Amniotic epithelial cell (primary cell): ENCODE data around the gene DHX58.

Source experiments
- DNase-seq: peaks from one replicate; pipeline ENCODE4 v3.0.0-alpha.2; 2010; ENCODE audit warnings: low read depth

DHX58 gene

DNA sequence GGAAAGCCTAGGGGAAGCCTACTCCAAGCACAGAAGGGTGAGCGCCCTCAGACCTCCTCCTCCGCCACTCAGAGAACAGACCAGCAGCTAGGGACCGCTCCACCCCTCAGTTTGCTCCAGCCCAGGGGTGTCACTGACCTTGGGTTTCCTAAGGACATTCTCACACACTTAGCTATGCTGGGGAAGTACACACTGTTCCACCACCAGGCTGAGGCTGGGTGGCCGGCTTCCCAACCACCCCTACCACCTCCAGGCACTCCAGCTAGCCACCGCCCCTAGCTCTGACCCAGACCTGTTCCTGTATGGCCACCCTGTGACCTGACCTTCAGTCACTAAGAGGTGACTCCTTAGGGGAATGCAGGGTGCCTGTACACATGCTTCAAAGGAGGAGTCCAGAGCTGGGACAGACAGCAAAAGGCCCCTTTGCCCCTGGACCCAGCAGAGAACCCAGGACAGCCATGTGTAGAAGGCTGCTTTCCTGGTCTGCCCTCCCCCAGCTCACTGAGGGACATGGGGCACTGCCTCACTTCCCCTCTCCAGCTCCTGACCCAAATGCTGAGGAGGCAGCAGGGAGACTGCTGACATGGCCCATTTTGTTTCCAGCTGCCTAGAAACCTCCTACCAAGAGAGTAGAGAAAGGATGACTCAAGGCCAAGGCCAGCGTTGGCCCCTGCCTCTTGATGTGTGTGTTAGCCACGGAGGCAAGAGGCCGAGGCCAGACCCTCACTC lies 16.8 kb upstream of the DHX58 start:
- no peak for DNase-seq

DNA sequence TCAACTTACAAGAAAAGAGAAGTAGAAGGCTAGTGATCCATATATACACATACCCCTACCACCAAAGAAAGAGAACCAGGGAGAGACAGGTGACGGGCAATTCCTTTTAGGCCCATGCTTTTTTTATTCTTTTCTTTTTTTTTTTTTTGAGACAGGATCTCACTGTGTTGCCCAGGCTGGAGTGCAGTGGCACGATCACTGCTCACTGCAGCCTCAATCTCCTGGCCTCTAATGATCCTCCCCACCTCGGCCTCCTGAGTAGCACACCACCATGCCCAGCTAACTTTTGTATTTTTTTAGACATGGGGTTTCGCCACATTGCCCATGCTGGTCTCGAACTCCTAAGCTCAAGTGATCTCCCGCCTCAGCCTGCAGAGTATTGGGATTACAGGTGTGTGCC lies 14.9 kb upstream of the DHX58 start:
- DNase-seq = no peak

DNA sequence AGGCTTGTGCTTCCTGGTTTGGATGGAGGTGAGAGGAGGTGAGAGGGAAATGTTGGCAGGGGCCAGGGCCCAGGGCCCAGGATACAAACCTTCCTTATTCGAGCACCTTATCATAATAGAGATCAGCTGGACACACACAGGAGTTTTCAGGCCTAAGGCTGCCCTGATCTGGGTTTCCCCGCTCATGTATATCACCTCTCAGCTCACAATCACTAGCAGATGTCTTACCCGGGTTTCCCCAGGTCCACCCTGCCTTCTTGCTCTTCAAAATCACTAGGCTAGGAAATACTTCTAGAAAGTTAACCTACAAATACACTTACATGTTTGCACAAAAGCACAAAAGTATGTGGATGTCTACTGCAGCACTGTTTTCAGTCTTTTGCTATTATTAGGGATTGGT lies 14.3 kb upstream of the DHX58 start:
- DNase-seq = no peak

DNA sequence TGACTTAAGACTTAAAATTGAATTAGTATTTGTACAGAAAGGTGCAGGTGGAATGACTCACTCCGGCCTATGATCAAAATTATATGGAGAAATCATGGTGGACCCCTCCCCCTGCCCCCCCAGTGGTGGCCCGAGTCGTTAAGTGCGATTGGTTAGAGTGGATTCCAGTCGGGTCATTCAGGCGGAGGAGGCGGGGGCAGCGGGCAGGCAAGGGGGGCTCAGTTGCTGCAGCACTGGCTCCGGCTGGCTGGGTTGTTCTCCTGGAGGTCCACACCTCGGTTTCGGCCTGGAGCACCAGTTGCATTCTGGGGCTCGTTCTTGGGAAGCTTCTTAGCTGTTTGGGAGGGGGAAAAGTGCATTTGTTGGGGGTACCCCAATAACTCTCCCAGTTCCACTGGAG lies 13.1 kb upstream of the DHX58 start:
- DNase-seq = no peak

DNA sequence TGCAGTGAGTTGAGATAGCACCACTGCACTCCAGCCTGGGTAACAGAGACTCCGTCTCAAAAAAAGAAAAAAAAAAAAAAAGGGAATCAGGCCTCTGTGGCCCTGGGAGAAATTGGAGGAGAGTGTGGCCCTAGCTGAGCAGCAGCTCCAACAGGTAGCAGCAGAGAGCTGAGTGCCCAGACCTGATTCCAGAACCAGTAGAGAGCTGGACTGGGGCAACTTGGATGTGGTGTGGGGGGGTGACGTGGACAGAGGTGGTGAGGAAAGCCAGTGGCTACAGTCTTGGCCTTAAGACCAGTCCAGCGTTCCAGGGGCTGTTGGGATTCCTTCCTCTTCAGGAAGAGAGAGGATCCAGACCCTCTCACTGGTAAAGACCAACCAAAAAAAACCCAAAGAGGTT lies 11.7 kb upstream of the DHX58 start:
- no peak for DNase-seq

DNA sequence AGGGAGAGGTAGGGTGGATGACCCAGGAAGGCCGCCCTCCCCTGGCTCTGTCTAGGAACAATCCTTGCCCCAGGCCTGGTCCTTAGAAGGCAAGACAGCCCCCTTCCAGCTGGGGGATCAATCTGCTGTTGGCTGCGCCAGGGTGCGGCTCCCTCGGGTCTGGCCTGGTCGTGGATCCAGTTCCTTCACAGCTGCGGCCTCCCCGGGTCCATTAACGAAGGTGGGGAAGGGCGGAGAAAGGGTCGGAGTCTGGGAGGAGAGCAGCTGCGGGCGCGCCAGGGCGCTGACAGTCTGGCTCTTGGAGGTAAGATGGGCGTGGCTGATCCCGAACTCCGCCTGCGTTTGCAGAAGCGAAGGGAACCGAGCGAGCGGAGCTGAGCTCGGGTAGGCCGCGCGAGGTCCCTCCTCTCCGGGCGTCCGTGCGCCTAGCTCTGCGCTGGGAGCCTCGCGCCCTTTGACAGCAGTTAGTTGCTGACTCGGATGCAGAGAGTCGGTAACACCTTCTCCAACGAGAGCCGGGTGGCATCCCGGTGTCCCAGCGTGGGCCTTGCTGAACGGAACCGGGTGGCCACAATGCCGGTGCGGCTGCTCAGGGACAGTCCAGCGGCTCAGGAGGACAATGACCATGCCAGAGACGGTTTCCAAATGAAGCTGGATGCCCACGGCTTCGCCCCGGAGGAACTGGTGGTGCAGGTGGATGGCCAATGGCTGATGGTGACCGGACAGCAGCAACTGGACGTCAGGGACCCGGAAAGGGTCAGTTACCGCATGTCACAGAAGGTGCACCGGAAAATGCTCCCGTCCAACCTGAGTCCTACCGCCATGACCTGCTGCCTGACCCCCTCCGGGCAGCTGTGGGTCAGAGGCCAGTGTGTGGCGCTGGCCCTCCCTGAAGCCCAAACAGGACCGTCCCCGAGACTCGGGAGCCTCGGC lies 10.1 kb upstream of the DHX58 start, which contains the start of gene HSPB9:
HSPB9 (plus strand) TSS at position 434 of the 933 bp plus-strand sequence; CDS start at position 481, 47 bp downstream.
- no peak for DNase-seq

DNA sequence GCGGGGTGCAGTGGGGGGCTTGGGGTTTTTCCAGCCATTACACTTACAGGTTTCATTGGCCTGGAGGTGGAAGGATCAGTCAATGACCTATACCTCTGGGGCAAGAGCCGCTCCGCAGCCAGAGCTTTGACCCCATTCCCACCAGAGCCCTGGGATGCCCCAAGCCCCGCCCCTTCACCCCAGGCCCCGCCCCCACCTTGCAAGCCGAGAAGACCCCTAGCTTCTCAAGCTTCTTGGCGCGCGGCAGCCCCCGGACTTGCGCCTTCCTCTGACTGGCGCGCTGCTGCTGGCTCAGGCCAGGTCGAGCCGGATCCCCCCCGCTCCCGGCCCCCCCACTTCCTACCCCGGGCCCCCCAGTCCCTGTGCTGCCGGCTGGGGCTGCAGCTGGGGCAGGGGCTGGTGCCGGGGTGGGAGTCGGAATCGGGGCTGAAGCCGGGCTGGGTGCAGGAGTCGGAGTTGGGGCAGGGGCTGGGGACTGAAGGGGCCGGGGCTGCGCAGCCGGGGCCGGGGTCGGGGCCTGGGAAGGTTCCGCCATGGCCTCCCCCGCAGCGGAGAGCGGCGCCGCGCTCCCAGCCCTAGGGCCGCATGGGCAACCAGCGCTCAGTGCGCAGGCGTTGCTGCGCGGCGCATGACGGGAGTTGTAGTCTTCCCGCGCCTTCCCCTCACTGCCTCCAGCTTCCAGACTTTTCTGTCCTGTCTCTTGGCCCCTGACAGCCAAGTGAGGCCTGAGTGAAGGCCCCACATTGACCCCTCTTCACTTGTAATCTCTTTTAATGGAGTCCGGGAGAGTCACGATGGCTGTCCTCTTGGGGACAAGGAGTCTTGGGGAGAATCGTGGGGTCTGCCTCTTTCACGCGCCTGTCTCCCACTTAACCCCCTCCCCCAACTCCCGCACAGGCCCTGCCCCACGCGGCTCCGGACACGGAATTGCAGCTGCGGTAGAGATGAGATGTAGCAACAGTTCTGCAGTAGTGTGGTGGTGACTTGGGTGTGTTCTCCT lies 8.6 kb upstream of the DHX58 start, which contains the start of gene KAT2A:
KAT2A (minus strand) TSS at position 598 of the 1,000 bp plus-strand sequence; CDS start at position 535, 63 bp downstream.
- DNase-seq = peak; percentile 78

DNA sequence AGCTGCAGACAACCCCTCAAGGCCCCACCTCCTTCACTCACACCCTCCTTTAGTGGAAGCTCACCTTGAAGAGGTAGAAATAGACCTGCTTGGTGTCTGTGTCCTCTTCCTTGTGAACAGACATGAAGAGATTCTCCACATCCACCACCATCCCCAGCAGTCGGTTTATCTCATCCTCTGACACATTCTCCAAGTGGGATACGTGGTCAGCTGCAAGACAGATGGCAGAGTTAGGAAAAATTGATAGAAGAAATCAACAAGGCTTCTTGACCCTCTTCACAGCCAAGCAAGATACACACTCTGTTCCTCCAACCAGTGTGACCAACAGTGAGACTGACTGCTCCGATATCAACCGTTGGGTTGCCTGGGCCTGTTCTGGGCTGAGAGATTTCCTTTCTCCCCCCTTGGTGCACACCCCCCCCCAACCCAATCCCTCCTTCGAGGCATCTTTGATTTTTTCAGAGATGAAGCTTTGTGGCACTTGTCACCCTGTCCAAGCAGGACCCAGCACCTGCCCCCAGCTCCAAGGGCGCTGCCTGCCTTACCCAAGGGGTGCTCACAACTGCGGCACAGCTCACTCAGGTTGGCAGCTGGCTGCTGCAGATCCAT lies 7.8 kb upstream of the DHX58 start:
- DNase-seq = no peak

DNA sequence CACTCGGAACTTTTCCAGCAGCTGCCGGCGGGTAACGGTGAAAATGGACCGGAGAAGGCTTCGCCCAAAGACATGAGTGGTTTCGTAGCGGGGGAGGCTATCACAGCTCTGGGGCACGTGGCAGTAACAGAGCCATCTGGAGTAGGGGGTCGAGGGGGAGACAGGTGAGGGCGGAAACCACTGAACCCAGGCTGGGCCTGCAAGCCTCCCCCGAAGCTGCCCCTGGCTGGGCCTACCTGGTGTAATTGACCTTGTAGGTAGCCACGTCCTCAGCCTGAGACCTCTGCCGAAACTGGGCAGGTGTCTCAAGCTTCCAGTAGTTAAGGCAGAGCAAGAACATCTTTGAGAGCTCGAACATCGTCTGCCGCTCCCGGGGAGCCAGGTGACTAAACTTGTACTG lies 6.8 kb upstream of the DHX58 start:
- DNase-seq = no peak

DNA sequence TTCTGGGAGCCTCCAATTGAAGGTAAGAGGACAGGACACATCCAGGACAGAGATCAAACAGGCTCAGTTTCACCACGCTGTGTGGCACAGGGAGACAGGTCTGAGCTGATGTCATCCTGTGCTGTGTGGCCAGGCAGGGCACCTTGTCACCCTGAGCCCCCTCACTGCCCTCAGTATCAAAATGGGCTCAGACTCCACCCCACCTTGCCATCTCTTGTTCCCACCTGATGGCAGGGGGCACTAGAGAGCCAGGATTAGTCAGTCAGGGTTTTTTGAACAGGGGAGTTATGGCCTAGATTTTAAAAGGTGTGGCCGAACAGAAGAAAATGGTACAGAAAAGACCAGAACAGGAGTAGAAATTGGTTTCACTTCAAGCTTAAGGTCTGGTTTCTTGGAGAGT lies 6.0 kb upstream of the DHX58 start:
- no peak for DNase-seq

DNA sequence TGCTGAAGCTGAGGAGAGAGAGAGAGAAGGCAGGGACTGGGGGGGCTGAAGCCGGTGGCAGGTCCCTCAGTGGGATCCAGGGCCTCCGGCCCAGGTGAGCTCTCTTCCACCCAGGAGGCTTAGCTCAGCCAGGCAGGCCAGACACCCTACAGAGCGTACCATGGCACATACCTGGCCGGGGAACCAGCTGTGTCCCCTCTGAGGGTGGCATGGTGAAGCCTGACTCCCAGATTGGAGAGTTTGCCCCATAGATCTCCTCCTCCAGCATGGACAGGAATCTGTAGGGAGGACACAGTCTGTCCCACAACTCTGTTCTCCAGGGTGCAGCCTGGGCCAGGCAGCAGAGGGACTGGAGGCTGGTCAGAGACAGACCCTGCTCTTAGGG lies 5.6 kb upstream of the DHX58 start:
- DNase-seq = no peak

DNA sequence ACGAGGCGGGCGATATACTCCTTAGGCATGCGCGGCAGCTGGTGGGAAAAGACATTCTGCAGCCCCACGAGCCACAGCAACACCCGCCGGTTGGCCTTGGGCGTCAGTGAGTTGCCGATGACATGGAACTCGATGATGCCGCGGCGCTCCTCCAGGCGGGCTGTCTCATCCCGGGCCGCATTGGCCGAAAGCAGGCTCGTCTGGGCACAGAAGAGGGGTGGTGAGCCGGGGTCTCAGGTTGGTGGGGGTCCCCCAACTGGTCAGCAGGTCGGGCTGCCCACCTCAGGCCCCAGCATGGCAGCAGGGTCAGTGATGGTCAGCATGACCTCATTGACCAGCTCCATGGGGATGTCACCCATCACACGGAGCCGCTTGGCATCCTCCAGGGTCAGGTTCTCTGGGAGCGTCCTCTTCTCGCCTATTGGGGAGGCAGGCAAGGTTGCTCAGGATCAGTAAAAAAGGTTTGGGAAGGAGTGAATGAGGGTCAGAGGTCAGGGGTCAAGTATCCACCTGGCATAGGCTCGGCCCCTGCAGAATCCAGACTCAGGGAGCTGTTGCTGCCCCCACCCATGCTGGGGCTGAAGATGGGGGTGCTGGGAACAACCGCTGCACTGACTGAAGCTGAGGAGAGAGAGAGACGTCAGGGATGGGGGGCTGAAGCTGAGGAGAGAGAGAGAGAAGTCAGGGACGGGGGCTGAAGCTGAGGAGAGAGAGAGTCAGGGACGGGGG lies 5.0 kb upstream of the DHX58 start:
- DNase-seq = no peak

DNA sequence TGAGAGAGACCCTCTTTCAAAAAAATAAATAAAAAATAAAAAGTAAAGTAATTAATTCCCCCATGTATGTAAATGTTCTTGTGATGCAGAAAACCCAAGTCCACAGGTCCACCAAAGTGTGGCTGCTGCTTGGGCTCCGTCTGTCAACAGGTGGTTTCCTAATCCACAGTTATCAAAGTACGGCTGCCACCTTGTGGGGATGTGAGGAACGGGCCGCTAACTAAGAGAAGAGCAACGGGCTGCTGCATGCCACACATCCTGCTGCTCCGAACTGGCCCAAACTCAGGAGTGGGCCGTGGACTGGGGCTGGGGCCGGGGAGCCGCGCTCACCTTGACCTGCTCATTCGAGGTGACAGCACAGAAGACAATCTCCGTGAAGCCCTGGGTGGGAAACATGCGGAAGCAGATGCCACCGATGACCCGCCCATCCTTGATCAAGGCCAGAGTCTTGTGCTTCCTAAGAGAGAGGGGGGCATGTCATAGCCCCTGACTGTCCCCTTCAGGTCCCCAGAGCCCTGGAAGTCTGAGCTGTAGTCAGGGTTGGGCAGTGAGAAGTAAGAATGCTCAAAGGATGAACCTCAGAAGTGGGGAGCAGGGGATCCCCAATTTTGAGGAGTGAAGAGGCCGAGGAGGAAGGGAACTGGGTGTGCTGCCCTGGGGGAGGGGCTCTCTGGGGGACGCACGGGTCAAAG lies 4.3 kb upstream of the DHX58 start:
- peak; percentile 72 for DNase-seq

DNA sequence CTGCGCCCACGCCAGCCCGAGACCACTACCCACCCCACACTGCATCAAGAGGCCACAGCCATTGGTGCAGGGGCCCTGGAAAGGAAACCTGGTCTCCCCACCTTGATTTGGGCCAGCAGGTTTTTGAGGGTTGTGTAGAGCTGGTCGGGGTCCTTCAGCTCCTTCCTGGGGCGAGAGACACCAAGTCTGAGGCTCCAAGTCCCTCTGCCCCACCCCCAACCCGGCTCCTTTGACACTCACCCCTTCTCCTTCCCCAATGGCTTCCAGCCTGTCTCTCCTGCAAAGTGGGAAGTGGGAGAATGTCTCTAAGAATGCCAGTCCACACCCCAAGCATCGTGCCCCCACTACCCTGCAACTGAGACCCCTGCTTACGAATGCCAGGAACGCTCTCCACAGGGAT lies 1.6 kb upstream of the DHX58 start:
- no peak for DNase-seq

DNA sequence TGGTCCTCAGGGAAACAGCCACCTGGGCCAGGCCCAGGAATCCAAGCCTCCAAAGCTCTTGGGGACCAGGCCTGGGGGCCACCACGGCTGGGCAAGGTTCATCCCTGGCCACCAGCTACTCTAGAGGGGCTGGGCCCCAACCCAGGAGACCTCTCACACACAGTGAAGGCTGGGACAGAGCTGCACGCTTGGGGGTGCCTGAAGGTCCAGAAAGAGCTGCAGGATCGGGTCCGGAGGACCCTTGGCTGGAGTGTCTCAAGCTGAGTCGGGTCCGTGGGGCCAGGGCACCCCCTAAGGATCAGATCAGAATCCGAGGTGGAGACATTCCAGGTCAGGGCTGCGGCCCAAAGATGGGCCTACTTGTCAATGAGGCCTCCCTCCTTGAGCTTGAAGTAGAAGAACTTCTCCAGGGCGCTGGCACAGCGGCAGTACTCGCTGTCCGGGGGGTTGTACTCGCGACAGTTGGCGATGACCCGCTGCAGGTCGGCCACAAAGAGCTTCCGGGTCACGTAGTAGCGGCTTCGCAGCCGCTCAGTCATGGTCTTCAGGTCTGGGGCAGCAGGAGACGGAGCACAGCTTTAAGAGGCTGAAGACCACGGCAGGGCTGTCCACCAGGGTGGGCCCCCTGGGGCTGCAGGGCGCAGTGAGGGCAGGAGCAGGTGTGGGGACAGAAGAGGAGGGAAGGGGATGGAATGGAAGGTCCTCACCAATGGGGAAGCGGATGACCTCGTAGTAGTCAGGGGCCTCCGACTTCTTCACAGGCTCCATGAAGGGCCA lies 967 bp upstream of the DHX58 start:
- no peak for DNase-seq

DNA sequence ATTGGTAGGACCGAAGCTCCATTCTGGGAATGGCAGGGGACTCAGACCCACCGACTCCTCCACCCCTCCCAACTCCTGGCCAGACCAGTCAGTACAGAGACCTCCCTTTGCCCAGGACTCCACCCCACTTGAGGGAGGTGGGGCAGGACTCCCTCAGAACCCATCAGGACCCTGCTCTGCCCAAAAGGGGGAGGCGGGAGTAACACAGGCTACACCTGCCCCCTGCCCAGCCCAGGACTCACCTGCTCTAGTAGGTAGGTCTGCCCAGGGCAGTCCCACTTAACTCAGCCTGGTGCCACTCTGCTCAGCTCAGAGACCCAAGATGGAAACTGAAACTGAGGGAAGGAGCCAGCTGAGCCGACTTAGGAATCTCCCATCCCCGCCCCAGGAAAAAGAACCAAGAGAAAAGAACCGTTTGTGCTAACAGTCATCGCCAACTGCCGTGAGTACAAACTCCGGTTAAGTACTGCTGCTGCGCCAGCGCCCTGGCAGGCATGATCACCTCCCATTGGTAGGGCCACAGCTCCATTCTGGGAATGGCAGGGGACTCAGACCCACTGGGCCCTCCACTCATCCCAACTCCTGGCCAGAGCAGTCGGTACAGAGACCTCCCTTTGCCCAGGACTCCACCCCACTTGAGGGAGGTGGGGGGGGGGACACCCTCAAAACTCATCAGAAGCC lies 503 bp downstream of the DHX58 start:
- peak; percentile 33 for DNase-seq

DNA sequence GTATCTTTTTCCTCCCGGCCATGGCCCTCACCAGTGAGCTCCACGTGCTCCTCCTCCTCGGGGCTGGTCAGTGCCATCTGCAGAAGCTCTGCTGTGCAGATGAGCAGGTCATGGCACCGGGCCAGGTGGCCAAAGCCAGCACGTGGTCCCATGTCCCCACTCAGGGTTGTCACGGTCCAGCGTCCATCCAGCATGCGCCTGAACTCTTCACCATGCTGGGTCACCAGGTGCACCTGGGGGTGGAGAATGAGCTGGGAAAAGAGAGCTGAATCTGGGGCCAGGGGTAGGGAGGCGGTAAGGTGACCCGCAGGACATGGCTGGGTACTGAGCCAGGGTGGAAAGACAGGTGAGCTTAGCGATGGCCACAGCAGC lies 1.3 kb downstream of the DHX58 start:
- DNase-seq = no peak

DNA sequence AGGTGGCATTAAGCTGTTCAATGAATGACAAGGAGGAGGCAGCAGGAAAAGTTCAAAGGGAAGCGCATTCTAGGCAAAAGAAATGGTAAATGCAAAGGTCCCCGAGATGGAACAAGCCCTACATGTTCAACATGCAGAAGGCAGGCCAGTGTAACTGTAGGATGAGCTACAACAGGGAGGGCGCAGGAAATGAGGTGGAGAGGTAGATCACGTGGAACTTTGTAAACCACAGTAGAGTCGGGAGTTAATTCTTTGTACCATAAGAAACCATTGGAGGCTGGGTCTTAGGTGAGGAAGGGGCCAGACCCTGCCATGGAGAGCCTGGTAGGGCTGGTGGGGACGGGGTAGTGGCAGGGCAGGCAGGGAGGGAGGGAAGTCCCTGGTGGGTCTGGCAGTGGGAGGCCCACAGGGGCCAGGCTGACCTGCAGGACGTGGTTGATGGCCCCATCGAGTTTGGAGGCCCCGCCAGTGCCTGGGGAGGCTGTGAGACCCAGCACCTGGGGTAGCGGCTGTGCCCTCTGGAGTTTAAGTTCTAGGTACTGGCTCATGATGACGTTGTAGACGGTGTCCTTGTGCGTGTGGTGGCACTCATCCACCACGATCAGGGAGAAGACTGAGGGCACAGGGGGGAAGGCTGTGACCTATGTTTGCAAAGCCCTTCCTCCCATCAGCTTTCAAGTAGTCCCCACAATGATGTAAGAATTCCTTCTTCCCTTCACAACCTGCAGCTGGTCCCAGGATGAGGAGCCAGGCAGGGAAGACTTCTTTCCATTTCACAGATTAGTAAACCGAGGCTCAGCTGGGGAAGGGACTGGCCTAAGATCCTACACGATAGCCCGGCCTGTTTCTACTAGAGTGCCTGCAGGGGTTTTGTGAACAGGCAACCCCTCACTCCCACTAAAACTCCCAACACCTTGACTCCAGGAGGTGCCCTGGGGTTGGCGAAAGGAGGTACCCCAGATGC lies 1.9 kb downstream of the DHX58 start:
- no peak for DNase-seq
